Left renal cortex interstitium (tissue), 4 donors: Measurements from ENCODE around the gene LYSET. TPM values are rescaled to one million over a fixed set of nuclear protein-coding genes. Genes with fewer than 3 reads are reported as not detected.
"Not testable (repeated sequence)": the region's sequence is repeated elsewhere in the genome, so short reads cannot be mapped to it uniquely, and the experiment has no call there.

Source experiments
- DNase-seq, 4 donors: peaks; one replicate each; pipeline ENCODE4 v3.0.0-alpha.2; 2013; ENCODE audit warnings: low read depth in 4 of 4, low spot score in 2 of 4, missing footprints in 1 of 4
- polyA plus RNA-seq, 4 donors: library from polyadenylated mRNA; unstranded; fragments of 120-200 nt; gene quantifications; one replicate each; pipeline ENCODE4 v1.2.1, GENCODE V29; 2013; ENCODE audit not compliant: insufficient read length in 4 of 4

Gene LYSET
- 10 to 100 TPM; 34.2 to 42.5 (median 39.4) TPM for polyA plus RNA-seq

- peak; percentile 67 to 76 (median 68) for DNase-seq
Measured at GRCh38 chr14:93184391-93185348, at the start of gene LYSET, which contains the start of gene MOAP1. LYSET (plus strand) TSS chr14:93185317; CDS start chr14:93185406, 89 bp downstream. MOAP1 (minus strand) TSS chr14:93184897; CDS start chr14:93184242, 655 bp downstream.

GRCh38 chr14:93135399-93135798 lies 49.7 kb upstream of the LYSET start:
- no peak for DNase-seq

- DNase-seq, result no peak
Measured at GRCh38 chr14:93136009-93136408, 49.1 kb upstream of the LYSET start.

GRCh38 chr14:93136508-93136907 lies 48.6 kb upstream of the LYSET start:
- DNase-seq, result not testable (repeated sequence)

- DNase-seq, result no peak
Measured at GRCh38 chr14:93137864-93138263, 47.3 kb upstream of the LYSET start.

GRCh38 chr14:93142854-93143652 lies 42.1 kb upstream of the LYSET start:
- DNase-seq, result no peak

- DNase-seq, result no peak
Measured at GRCh38 chr14:93146119-93146518, 39.0 kb upstream of the LYSET start.

GRCh38 chr14:93148979-93149378 lies 36.1 kb upstream of the LYSET start:
- DNase-seq, result no peak

GRCh38 chr14:93150227-93151208 lies 34.6 kb upstream of the LYSET start:
- no peak for DNase-seq

GRCh38 chr14:93153121-93153520 lies 32.0 kb upstream of the LYSET start:
- DNase-seq, result no peak

- DNase-seq, result no peak
Measured at GRCh38 chr14:93155667-93156066, 29.4 kb upstream of the LYSET start.

- DNase-seq, result no peak
Measured at GRCh38 chr14:93156693-93157369, 28.3 kb upstream of the LYSET start.

- not testable (repeated sequence) for DNase-seq
Measured at GRCh38 chr14:93158349-93158748, 26.8 kb upstream of the LYSET start.

GRCh38 chr14:93159625-93160352 lies 25.3 kb upstream of the LYSET start:
- DNase-seq, result not testable (repeated sequence)

- DNase-seq, result no peak
Measured at GRCh38 chr14:93160353-93160801, 24.7 kb upstream of the LYSET start.

GRCh38 chr14:93161411-93161940 lies 23.6 kb upstream of the LYSET start:
- DNase-seq, result no peak

- no peak for DNase-seq
Measured at GRCh38 chr14:93163564-93163963, 21.6 kb upstream of the LYSET start.
